B cell (primary cell): Measurements from ENCODE around the gene KLHL22. TPM values are rescaled to one million over a fixed set of nuclear protein-coding genes. Genes with fewer than 3 reads are reported as not detected.

Source experiments
- ATAC-seq: fragments of 200-7000 bp; cut with Tn5 transposase; one replicate; pipeline ENCODE4 v1.10.0; 2021; ENCODE audit warnings: low read depth, mild to moderate bottlenecking, moderate number of reproducible peaks, moderate library complexity
- CTCF ChIA-PET: fragments of 350-600 bp; sonication (Branson Sonifier 250); formaldehyde crosslinking; loops from one replicate; lab custom pipeline; 2021; ENCODE audit warnings: antibody characterized with exemption, inconsistent platforms; lab: Charles Lee
- POLR2A ChIA-PET: fragments of 350-600 bp; sonication (Branson Sonifier 250); formaldehyde crosslinking; loops from one replicate; lab custom pipeline; 2021; ENCODE audit warnings: antibody characterized with exemption; lab: Charles Lee
- DNase-seq: peaks from one replicate; pipeline ENCODE4 v3.0.0; 2013
- H2AFZ ChIP-seq: 2 replicates; pipeline ENCODE4 v1.6.1; 2012; ENCODE audit warnings: mild to moderate bottlenecking, low read depth, low read length; ENCODE audit not compliant: insufficient read depth, poor library complexity, severe bottlenecking
- H3K27ac ChIP-seq, 2 donors: 1 replicate in 1 of 2; 2 replicates in 1 of 2; pipeline ENCODE4 v1.5.1; 2012 to 2013; ENCODE audit warnings: low read length in 2 of 2, mild to moderate bottlenecking in 2 of 2, moderate library complexity in 1 of 2
- H3K27me3 ChIP-seq, 4 experiments: fragments of 200-600 bp in 1 of 4; sonication (generic) in 1 of 4; replicated peaks in 1 of 4; 1 replicate in 2 of 4; 2 replicates in 2 of 4; pipeline versions ENCODE4 v1.6.1 to v1.7.0; 2013 to 2016; ENCODE audit warnings: low read length in 3 of 4, mild to moderate bottlenecking in 2 of 4, mixed read lengths in 1 of 4, moderate library complexity in 1 of 4; ENCODE audit not compliant: insufficient read depth in 4 of 4, control insufficient read depth in 3 of 4; ENCODE audit errors: control extremely low read depth in 1 of 4
- H3K36me3 ChIP-seq, 2 experiments: replicated peaks in 1 of 2; 1 replicate in 1 of 2; 2 replicates in 1 of 2; pipeline versions ENCODE4 v1.6.1 to v1.7.1; 2013; ENCODE audit warnings: low read length in 1 of 2; ENCODE audit not compliant: insufficient read depth in 2 of 2, control insufficient read depth in 1 of 2; ENCODE audit errors: control extremely low read depth in 1 of 2, extremely low read depth in 1 of 2
- H3K4me1 ChIP-seq, 2 donors: fragments of 200-600 bp in 1 of 2; sonication (generic) in 1 of 2; 1 replicate in 1 of 2; 2 replicates in 1 of 2; pipeline versions ENCODE4 v1.5.1 to v1.6.1; 2013 to 2017; ENCODE audit warnings: low read length in 2 of 2; ENCODE audit not compliant: control insufficient read depth in 2 of 2, insufficient read depth in 2 of 2
- H3K4me2 ChIP-seq: replicated peaks from 2 replicates; pipeline ENCODE3; 2012; ENCODE audit warnings: mild to moderate bottlenecking, low read depth, low read length; ENCODE audit not compliant: poor library complexity, severe bottlenecking
- H3K4me3 ChIP-seq, 5 experiments: fragments of 200-600 bp in 1 of 5; sonication (generic) in 1 of 5; 1 replicate in 3 of 5; 2 replicates in 2 of 5; pipeline versions ENCODE4 v1.5.1 to v1.7.0; 2011 to 2016; ENCODE audit warnings: low read length in 4 of 5, mild to moderate bottlenecking in 4 of 5, low read depth in 2 of 5, control low read depth in 1 of 5, moderate library complexity in 1 of 5; ENCODE audit not compliant: insufficient read depth in 1 of 5; ENCODE audit errors: control extremely low read depth in 1 of 5, extremely low read depth in 1 of 5
- H3K79me2 ChIP-seq: fragments of 200-600 bp; sonication (generic); one replicate; pipeline ENCODE4 v1.6.0; 2016; ENCODE audit warnings: low read length; ENCODE audit not compliant: control insufficient read depth, insufficient read depth
- H3K9ac ChIP-seq: fragments of 200-600 bp; sonication (generic); 2 replicates; pipeline ENCODE4 v1.6.1; 2017; ENCODE audit warnings: mild to moderate bottlenecking, low read length, moderate library complexity
- H3K9me3 ChIP-seq, 3 donors: one replicate each; pipeline versions ENCODE4 v1.6.1 to v1.7.1; 2013; ENCODE audit warnings: low read length in 2 of 3; ENCODE audit not compliant: control insufficient read depth in 2 of 3, insufficient read depth in 1 of 3; ENCODE audit errors: control extremely low read depth in 1 of 3
- H4K20me1 ChIP-seq: 2 replicates; pipeline ENCODE4 v1.6.0; 2012; ENCODE audit warnings: mild to moderate bottlenecking, low read length; ENCODE audit not compliant: insufficient read depth, control insufficient read depth, poor library complexity, severe bottlenecking
- H3K27ac Mint-ChIP-seq: one replicate; pipeline ENCODE4 v1.8.0; 2021; ENCODE audit warnings: mixed read lengths
- H3K27me3 Mint-ChIP-seq: one replicate; pipeline ENCODE4 v1.8.0; 2021; ENCODE audit warnings: mixed read lengths
- H3K4me1 Mint-ChIP-seq: one replicate; pipeline ENCODE4 v1.8.0; 2021; ENCODE audit warnings: mixed read lengths
- H3K4me3 Mint-ChIP-seq: one replicate; pipeline ENCODE4 v1.8.0; 2021; ENCODE audit warnings: mixed read lengths
- H3K9me3 Mint-ChIP-seq: one replicate; pipeline ENCODE4 v1.8.0; 2022; ENCODE audit warnings: mixed read lengths; ENCODE audit not compliant: insufficient read depth
- EZH2 ChIP-seq: IDR thresholded peaks from 2 replicates; pipeline ENCODE4 v1.6.1; 2012; ENCODE audit warnings: borderline replicate concordance, low read depth, mild to moderate bottlenecking, moderate library complexity, low read length; ENCODE audit not compliant: insufficient read depth, poor library complexity, severe bottlenecking
- WGBS: methylation state at CpG from one replicate; pipeline ENCODE4 v1.1.5; 2013; ENCODE audit warnings: missing lambda C conversion rate; ENCODE audit not compliant: insufficient coverage; 5-methylcytosine and 5-hydroxymethylcytosine counted together
- intact Hi-C: fragments of 100-400 bp; cut with micrococcal nuclease; formaldehyde crosslinking; loops from one replicate; pipeline ENCODE4 v1.10.0; 2022
- polyA plus RNA-seq: library from polyadenylated mRNA; depleted of rRNA; stranded (reverse); fragments of >200 nt; gene quantifications from 2 replicates; pipeline ENCODE4 v1.2.3, GENCODE V29; 2012
- total RNA-seq, 2 donors: library from RNA; stranded (reverse); fragments of 120-200 nt in 1 of 2; gene quantifications; 1 replicate in 1 of 2; 2 replicates in 1 of 2; pipeline versions ENCODE4 v1.2.3 to v1.2.4, GENCODE V29; 2013 to 2022
- TF ChIP-seq, protein P1 (sequence below): fragments of 200-600 bp; IDR thresholded peaks from one replicate; pipeline ENCODE4 v1.8.0; 2022; ENCODE audit warnings: antibody characterized with exemption, mild to moderate bottlenecking

The KLHL22 gene
- total and polyA plus RNA-seq, 2 donors (not counting 1 experiment from before 2014, with no cell fraction given), result 37.0 to 45.6 TPM

DNA sequence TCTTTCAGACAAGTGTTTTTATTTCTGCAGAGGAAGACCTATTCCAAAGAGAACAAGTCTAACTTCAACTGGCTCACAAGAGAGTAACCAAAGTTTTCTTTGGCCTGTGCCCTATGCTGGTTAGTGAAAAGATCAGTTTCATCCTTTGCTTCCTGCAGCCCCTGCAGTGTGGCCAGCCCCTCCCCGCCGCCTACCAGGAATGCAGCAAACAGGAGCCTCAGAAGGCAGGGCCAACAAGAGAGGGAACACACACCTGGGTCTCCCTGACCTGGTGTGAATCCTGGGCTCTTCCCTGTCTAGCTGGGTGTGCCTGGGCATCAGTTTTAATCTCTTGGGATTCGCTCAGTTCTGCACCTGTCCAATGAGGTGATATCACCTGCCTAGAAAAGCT lies 36.4 kb downstream of the KLHL22 start:
- Mint-ChIP-seq H3K4me3 (no peak overlapping the region), H3K4me1 (peaks cover 41% of the 10 kb centered on the region), H3K9me3 (no peaks in the 10 kb centered on the region), H3K27me3 (no peaks in the 10 kb centered on the region), H3K27ac (no peak overlapping the region)
- H3K4me1 ChIP-seq, result peaks cover 28 to 31% of the 10 kb centered on the region in 2 donors
- no peak overlapping the region for H3K4me2 ChIP-seq
- TF ChIP-seq, protein P1, sequence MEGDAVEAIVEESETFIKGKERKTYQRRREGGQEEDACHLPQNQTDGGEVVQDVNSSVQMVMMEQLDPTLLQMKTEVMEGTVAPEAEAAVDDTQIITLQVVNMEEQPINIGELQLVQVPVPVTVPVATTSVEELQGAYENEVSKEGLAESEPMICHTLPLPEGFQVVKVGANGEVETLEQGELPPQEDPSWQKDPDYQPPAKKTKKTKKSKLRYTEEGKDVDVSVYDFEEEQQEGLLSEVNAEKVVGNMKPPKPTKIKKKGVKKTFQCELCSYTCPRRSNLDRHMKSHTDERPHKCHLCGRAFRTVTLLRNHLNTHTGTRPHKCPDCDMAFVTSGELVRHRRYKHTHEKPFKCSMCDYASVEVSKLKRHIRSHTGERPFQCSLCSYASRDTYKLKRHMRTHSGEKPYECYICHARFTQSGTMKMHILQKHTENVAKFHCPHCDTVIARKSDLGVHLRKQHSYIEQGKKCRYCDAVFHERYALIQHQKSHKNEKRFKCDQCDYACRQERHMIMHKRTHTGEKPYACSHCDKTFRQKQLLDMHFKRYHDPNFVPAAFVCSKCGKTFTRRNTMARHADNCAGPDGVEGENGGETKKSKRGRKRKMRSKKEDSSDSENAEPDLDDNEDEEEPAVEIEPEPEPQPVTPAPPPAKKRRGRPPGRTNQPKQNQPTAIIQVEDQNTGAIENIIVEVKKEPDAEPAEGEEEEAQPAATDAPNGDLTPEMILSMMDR, result no peak
- no peak for TF ChIP-seq EZH2
- ChIA-PET CTCF (no interaction called here), POLR2A (no interaction called here)
- DNase-seq, result no peak
- H3K4me3 ChIP-seq, result no peak overlapping the region
- intact Hi-C loops, result no loop called here
- peaks cover 0 to 23% of the 10 kb centered on the region in 2 experiments for H3K36me3 ChIP-seq
- H3K27ac ChIP-seq, result no peak overlapping the region
- 93% methylated on average over 3 of the region's 3 CpGs for WGBS
- H2AFZ ChIP-seq, result no peak overlapping the region
- H3K27me3 ChIP-seq, result no peaks in the 10 kb centered on the region
- H3K79me2 ChIP-seq, result peaks cover 45% of the 10 kb centered on the region
- peaks cover 0 to 8% (median 0%) of the 10 kb centered on the region in 3 donors for H3K9me3 ChIP-seq
- no peak overlapping the region for H3K9ac ChIP-seq
- H4K20me1 ChIP-seq, result no peaks in the 10 kb centered on the region
- no peak for ATAC-seq

DNA sequence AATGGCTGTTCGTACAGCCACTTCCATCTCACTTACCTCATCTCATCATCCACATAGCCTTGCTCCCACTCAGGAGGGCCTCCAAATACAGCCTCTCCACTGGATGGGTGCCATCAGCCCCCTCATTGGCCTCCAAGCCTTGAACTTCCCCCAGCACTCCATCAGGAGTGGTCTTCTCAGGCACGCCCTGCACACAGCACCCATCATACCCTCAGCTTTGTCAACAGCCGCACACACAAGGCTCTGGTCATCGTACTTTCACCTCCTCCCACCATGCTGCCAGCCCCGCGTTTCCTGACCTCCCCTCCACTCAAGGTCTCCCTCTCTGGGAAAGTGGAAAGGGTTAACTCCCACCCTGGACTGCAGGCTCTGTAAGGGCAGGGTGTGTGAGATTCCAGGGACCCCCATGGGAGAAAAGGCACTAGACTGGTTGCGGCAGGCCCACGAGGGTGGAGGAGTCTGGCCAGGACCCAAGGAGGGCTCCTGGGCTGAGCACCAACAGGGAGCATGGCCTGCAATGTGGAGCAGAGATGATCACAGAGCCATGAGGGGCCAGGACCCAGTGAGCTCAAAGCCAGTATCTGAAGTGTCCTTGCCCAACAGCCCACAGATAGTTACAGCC lies 37.0 kb downstream of the KLHL22 start:
- no peak overlapping the region for H3K4me2 ChIP-seq
- ChIA-PET POLR2A (no interaction called here), CTCF (no interaction called here)
- no peak overlapping the region for H2AFZ ChIP-seq
- H3K4me3 ChIP-seq, result no peak overlapping the region
- H3K4me1 ChIP-seq, result peaks cover 23 to 26% of the 10 kb centered on the region in 2 donors
- Mint-ChIP-seq H3K27me3 (no peaks in the 10 kb centered on the region), H3K27ac (no peak overlapping the region), H3K4me3 (no peak overlapping the region), H3K9me3 (no peaks in the 10 kb centered on the region), H3K4me1 (peaks cover 36% of the 10 kb centered on the region)
- no peaks in the 10 kb centered on the region for H3K27me3 ChIP-seq
- intact Hi-C loops, result no loop called here
- H3K27ac ChIP-seq, result no peak overlapping the region
- 95% methylated on average over 4 of the region's 8 CpGs for WGBS
- ATAC-seq, result no peak
- no peaks in the 10 kb centered on the region for H4K20me1 ChIP-seq
- no peak overlapping the region for H3K9ac ChIP-seq
- TF ChIP-seq, protein P1, result no peak
- no peak for TF ChIP-seq EZH2
- peaks cover 0 to 23% of the 10 kb centered on the region in 2 experiments for H3K36me3 ChIP-seq
- peaks cover 0 to 4% (median 0%) of the 10 kb centered on the region in 3 donors for H3K9me3 ChIP-seq
- no peak for DNase-seq
- peaks cover 45% of the 10 kb centered on the region for H3K79me2 ChIP-seq
